HEK293 (cell line): ENCODE measurements around the gene AGMO.

Experiments used
- ZNF629 ChIP-seq: fragments of 450-650 bp; formaldehyde crosslinking; IDR thresholded peaks from 2 replicates; pipeline ENCODE4 v1.5.1; 2017; ENCODE audit warnings: missing biosample characterization, missing genetic modification characterization
- ZNF677 ChIP-seq: fragments of 450-650 bp; IDR thresholded peaks from 2 replicates; pipeline ENCODE4 v1.5.0; 2018; ENCODE audit warnings: missing biosample characterization, mild to moderate bottlenecking, missing genetic modification characterization, moderate library complexity

GRCh38 chr7:15462721-15463389 is 99.0 kb downstream of the AGMO start:
- TF ChIP-seq ZNF629 (tag by site-specific recombination) (no peak), ZNF677 (tag by site-specific recombination) (no peak)
